CD14-positive monocyte (primary cell): Measurements from ENCODE around the gene ZFYVE21. TPM values are rescaled to one million over a fixed set of nuclear protein-coding genes. Genes with fewer than 3 reads are reported as not detected.

Source experiments
- DNase-seq, 3 donors: peaks; one replicate each; pipeline ENCODE4 v3.0.0-alpha.2; 2011 to 2022
- H2AFZ ChIP-seq: 2 replicates; pipeline ENCODE4 v1.6.0; 2012; ENCODE audit warnings: mild to moderate bottlenecking, low read depth, low read length, inconsistent platforms; ENCODE audit not compliant: insufficient read depth, poor library complexity, severe bottlenecking
- H3K27ac ChIP-seq, 2 donors: 1 replicate in 1 of 2; 2 replicates in 1 of 2; pipeline ENCODE4 v1.5.1; 2012 to 2013; ENCODE audit warnings: low read length in 2 of 2, control low read depth in 1 of 2, inconsistent platforms in 1 of 2, low read depth in 1 of 2, mild to moderate bottlenecking in 1 of 2
- H3K27me3 ChIP-seq, 2 donors: one replicate each; pipeline versions ENCODE4 v1.6.0 to v1.6.1; 2011 to 2013; ENCODE audit warnings: low read length in 2 of 2; ENCODE audit not compliant: control insufficient read depth in 2 of 2, insufficient read depth in 2 of 2
- H3K36me3 ChIP-seq, 2 donors: replicated peaks in 1 of 2; 1 replicate in 1 of 2; 2 replicates in 1 of 2; pipeline versions ENCODE4 v1.5.1 to v1.6.1; 2012 to 2013; ENCODE audit warnings: low read length in 2 of 2, control low read depth in 1 of 2, inconsistent platforms in 1 of 2, mild to moderate bottlenecking in 1 of 2; ENCODE audit not compliant: insufficient read depth in 2 of 2, control insufficient read depth in 1 of 2
- H3K4me1 ChIP-seq, 2 donors: 1 replicate in 1 of 2; 2 replicates in 1 of 2; pipeline versions ENCODE4 v1.5.1 to v1.6.1; 2012 to 2013; ENCODE audit warnings: low read length in 2 of 2, control low read depth in 1 of 2, inconsistent platforms in 1 of 2, mild to moderate bottlenecking in 1 of 2, moderate library complexity in 1 of 2; ENCODE audit not compliant: insufficient read depth in 2 of 2, control insufficient read depth in 1 of 2
- H3K4me2 ChIP-seq: replicated peaks from 2 replicates; pipeline ENCODE3; 2012; ENCODE audit warnings: low read length, moderate library complexity, mild to moderate bottlenecking; ENCODE audit not compliant: poor library complexity, severe bottlenecking; ENCODE audit errors: extremely low read depth
- H3K4me3 ChIP-seq, 3 experiments: fragments of 200-600 bp in 1 of 3; sonication (generic) in 1 of 3; replicated peaks in 1 of 3; 1 replicate in 2 of 3; 2 replicates in 1 of 3; pipeline ENCODE4 v1.5.1; 2011 to 2013; ENCODE audit warnings: low read length in 3 of 3, mild to moderate bottlenecking in 3 of 3, control low read depth in 2 of 3, low read depth in 2 of 3, inconsistent platforms in 1 of 3, moderate library complexity in 1 of 3
- H3K79me2 ChIP-seq: 2 replicates; pipeline ENCODE4 v1.6.0; 2012; ENCODE audit warnings: mild to moderate bottlenecking, control low read depth, inconsistent platforms, low read length, moderate library complexity; ENCODE audit not compliant: insufficient read depth
- H3K9ac ChIP-seq: 2 replicates; pipeline ENCODE4 v1.6.0; 2017; ENCODE audit warnings: low read length, mild to moderate bottlenecking; ENCODE audit not compliant: insufficient read depth, poor library complexity, severe bottlenecking
- H3K9me3 ChIP-seq, 2 donors: replicated peaks in 1 of 2; 1 replicate in 1 of 2; 2 replicates in 1 of 2; pipeline versions ENCODE4 v1.5.1 to v1.6.1; 2012 to 2013; ENCODE audit warnings: low read length in 2 of 2, control low read depth in 1 of 2; ENCODE audit not compliant: control insufficient read depth in 1 of 2, insufficient read depth in 1 of 2
- H4K20me1 ChIP-seq: 2 replicates; pipeline ENCODE4 v1.6.0; 2012; ENCODE audit warnings: mild to moderate bottlenecking, low read length, control low read depth, moderate library complexity; ENCODE audit not compliant: insufficient read depth
- H3K27ac Mint-ChIP-seq, 7 donors: one replicate each; pipeline ENCODE4 v1.8.0; 2020; ENCODE audit warnings: mild to moderate bottlenecking in 7 of 7, mixed read lengths in 7 of 7, moderate library complexity in 6 of 7, inconsistent platforms in 2 of 7
- H3K27me3 Mint-ChIP-seq, 3 donors: one replicate each; pipeline ENCODE4 v1.8.0; 2021 to 2022; ENCODE audit warnings: low read depth in 3 of 3, mild to moderate bottlenecking in 3 of 3, mixed read lengths in 3 of 3, moderate library complexity in 3 of 3, inconsistent platforms in 1 of 3
- H3K36me3 Mint-ChIP-seq, 2 donors: one replicate each; pipeline ENCODE4 v1.8.0; 2020; ENCODE audit warnings: mixed read lengths in 2 of 2, inconsistent platforms in 1 of 2, mild to moderate bottlenecking in 1 of 2
- H3K4me1 Mint-ChIP-seq: one replicate; pipeline ENCODE4 v1.8.0; 2020; ENCODE audit warnings: mild to moderate bottlenecking, mixed read lengths
- H3K4me3 Mint-ChIP-seq, 2 donors: one replicate each; pipeline ENCODE4 v1.8.0; 2020; ENCODE audit warnings: mild to moderate bottlenecking in 2 of 2, mixed read lengths in 2 of 2, moderate library complexity in 1 of 2
- H3K9me3 Mint-ChIP-seq, 7 donors: one replicate each; pipeline ENCODE4 v1.8.0; 2020 to 2022; ENCODE audit warnings: mixed read lengths in 7 of 7, mild to moderate bottlenecking in 6 of 7, moderate library complexity in 6 of 7, inconsistent platforms in 2 of 7
- CTCF ChIP-seq: fragments of 200-600 bp; IDR thresholded peaks from one replicate; pipeline ENCODE4 v1.8.0; 2022; ENCODE audit warnings: antibody characterized with exemption, mild to moderate bottlenecking
- WGBS: methylation state at CpG from one replicate; pipeline ENCODE4 v1.1.5; 2013; ENCODE audit warnings: missing lambda C conversion rate; ENCODE audit not compliant: insufficient coverage; 5-methylcytosine and 5-hydroxymethylcytosine counted together
- intact Hi-C, 2 donors: fragments of 100-400 bp; cut with micrococcal nuclease; formaldehyde crosslinking; loops; one replicate each; pipeline versions ENCODE4 v1.15.0 to v1.15.1; 2023
- polyA plus RNA-seq, 3 donors: library from polyadenylated mRNA; depleted of rRNA in 1 of 3; unstranded in 2 of 3; stranded (reverse) in 1 of 3; fragments of 300-500 nt in 2 of 3; fragments of >200 nt in 1 of 3; fragmentation: Illumina TruSeq in 2 of 3; gene quantifications; 1 replicate in 2 of 3; 2 replicates in 1 of 3; pipeline ENCODE4 v1.2.3, GENCODE V29; 2012 to 2021

Gene ZFYVE21
- polyA plus RNA-seq, 3 donors: 22.1 to 36.5 (median 33.1) TPM

DNA sequence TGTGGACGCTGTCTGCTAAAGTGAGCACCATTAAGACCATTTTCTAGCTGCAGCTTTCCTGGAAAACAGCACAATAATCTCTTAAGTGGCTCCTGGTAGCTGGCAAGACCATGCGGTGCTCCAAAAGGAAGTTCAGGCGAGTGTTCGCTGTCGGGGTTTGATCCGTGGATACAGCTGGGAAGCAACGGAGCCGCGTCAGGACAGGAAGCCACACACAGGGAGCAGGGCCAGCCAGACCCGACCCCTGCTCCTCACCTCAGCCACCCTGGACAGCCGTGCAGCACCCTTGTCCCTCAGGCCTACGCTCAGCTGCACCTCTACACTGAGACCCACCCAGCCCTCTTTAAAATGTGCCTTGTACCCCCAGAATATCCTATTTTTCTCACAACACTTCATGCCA lies 19.4 kb downstream of the ZFYVE21 start:
- Histone ChIP-seq H3K9me3 (no peaks in the 10 kb centered on the region), H3K4me1 (no peaks in the 10 kb centered on the region), H3K79me2 (no peaks in the 10 kb centered on the region), H3K4me2 (no peak overlapping the region), H4K20me1 (no peaks in the 10 kb centered on the region), H3K27ac (no peak overlapping the region), H2AFZ (no peak overlapping the region), H3K27me3 (no peaks in the 10 kb centered on the region), H3K4me3 (no peak overlapping the region), H3K36me3 (peaks cover 24 to 30% of the 10 kb centered on the region in 2 donors), H3K9ac (no peak overlapping the region)
- no peak overlapping the region for H3K4me3 Mint-ChIP-seq
- TF ChIP-seq CTCF: no peak
- intact Hi-C loops: no loop called here
- peak overlapping the region in 2 of 7 donors; percentile 15 to 42 for H3K27ac Mint-ChIP-seq
- 88% methylated on average over 12 of the region's 12 CpGs for WGBS
- H3K36me3 Mint-ChIP-seq: peaks cover 20 to 41% of the 10 kb centered on the region in 2 donors
- DNase-seq: no peak
- H3K9me3 Mint-ChIP-seq: no peaks in the 10 kb centered on the region
- H3K4me1 Mint-ChIP-seq: no peaks in the 10 kb centered on the region
- H3K27me3 Mint-ChIP-seq: peaks cover 3 to 5% (median 3%) of the 10 kb centered on the region in 3 donors

GRCh38 chr14:103735439-103735814 lies 19.8 kb downstream of the ZFYVE21 start:
- intact Hi-C loops: no loop called here
- no peak for TF ChIP-seq CTCF
- no peak for DNase-seq
- no peak overlapping the region for H3K27ac ChIP-seq
- Mint-ChIP-seq H3K36me3 (peaks cover 18 to 37% of the 10 kb centered on the region in 2 donors), H3K27ac (peak overlapping the region in 2 of 7 donors; percentile 15 to 42), H3K4me1 (no peaks in the 10 kb centered on the region), H3K27me3 (peaks cover 3 to 5% (median 5%) of the 10 kb centered on the region in 3 donors), H3K9me3 (no peaks in the 10 kb centered on the region), H3K4me3 (no peak overlapping the region)
- no peak overlapping the region for H3K9ac ChIP-seq
- no peaks in the 10 kb centered on the region for H3K27me3 ChIP-seq
- no peaks in the 10 kb centered on the region for H3K4me1 ChIP-seq
- H3K36me3 ChIP-seq: peaks cover 20 to 26% of the 10 kb centered on the region in 2 donors
- no peak overlapping the region for H3K4me2 ChIP-seq
- no peaks in the 10 kb centered on the region for H3K79me2 ChIP-seq
- no peak overlapping the region for H3K4me3 ChIP-seq
- H2AFZ ChIP-seq: no peak overlapping the region
- 82% methylated on average over 5 of the region's 7 CpGs for WGBS
- H3K9me3 ChIP-seq: no peaks in the 10 kb centered on the region
- no peaks in the 10 kb centered on the region for H4K20me1 ChIP-seq
